ENCODE results near the gene SERINC2. TPM values are rescaled to one million over a fixed set of nuclear protein-coding genes. Genes with fewer than 3 reads are reported as not detected.
"Not testable (repeated sequence)": the region's sequence is repeated elsewhere in the genome, so short reads cannot be mapped to it uniquely, and the experiment has no call there.

SERINC2 gene
- total RNA-seq, 1 experiment from 2014 or later = 67.7 TPM

GRCh38 chr1:31474567-31474966 lies 61.6 kb downstream of the SERINC2 start:
- DNase-seq; H3K27ac Mint-ChIP-seq (ENCODE audit: unreplicated experiment); H3K27me3 Mint-ChIP-seq (ENCODE audit: unreplicated experiment); BruUV-seq (replicated peaks); H3K9me3 Mint-ChIP-seq (ENCODE audit: low read depth, unreplicated experiment); intact Hi-C loops (cut with micrococcal nuclease; ENCODE audit: unreplicated experiment); H3K4me3 Mint-ChIP-seq (ENCODE audit: low read depth, unreplicated experiment); H3K36me3 Mint-ChIP-seq (ENCODE audit: insufficient read depth, unreplicated experiment); CTCF ChIA-PET: not testable (repeated sequence)
- H3K4me1 Mint-ChIP-seq (ENCODE audit: low read depth, unreplicated experiment) = peaks cover 50% of the 10 kb centered on the region

DNA sequence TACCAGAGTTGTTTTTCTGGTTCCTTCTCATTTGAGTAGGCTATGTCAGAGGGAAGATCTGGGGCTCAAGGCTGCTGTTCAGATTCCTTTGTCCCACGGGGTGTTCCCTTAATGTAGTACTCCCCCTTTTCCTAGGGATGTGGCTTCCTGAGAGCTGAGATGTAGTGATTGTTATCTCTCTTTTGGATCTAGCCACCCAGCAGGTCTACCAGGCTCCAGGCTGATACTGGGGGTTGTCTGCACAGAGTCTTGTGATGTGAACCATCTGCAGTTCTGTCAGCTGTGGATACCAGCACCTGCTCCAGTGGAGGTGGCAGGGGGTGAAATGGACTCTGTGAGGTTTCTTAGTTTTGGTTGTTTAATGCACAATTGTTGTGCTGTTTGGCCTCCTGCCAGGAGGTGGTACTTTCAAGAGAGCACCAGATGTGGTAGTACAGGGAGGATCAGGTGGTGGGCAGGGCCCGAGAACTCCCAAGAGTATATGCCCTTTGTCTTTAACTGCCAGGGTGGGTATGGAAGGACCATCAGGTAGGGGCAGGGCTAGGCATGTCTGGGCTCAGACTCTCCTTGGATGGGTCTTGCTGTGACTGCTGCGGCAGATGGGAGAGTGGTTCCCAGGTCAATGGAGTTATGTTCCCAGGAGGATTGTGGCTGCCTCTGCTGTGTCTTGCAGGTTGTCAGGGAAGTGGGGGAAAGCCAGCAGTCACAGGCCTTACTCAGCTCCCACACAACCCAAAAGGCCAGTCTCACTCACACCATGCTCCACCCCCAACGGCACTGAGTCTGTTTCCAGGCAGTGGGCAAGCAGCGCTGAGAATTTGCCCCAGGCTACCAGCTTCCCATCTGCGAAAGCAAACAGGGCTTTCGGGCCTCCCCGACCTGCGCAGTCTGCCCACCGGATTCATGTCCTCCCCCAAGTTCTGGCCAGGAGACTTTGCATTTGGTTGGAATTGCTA lies 64.2 kb downstream of the SERINC2 start:
- Mint-ChIP-seq H3K4me3 (ENCODE audit: low read depth, unreplicated experiment) (no peak overlapping the region), H3K4me1 (ENCODE audit: low read depth, unreplicated experiment) (peaks cover 38% of the 10 kb centered on the region), H3K27ac (ENCODE audit: unreplicated experiment) (peak overlapping the region; percentile 26), H3K36me3 (ENCODE audit: insufficient read depth, unreplicated experiment) (no peaks in the 10 kb centered on the region), H3K27me3 (ENCODE audit: unreplicated experiment) (no peaks in the 10 kb centered on the region), H3K9me3 (ENCODE audit: low read depth, unreplicated experiment) (peaks cover 3% of the 10 kb centered on the region)
- BruUV-seq (replicated peaks) = no TSS peak
- intact Hi-C loops (cut with micrococcal nuclease; ENCODE audit: unreplicated experiment) = no loop called here
- TF ChIP-seq, protein P1, sequence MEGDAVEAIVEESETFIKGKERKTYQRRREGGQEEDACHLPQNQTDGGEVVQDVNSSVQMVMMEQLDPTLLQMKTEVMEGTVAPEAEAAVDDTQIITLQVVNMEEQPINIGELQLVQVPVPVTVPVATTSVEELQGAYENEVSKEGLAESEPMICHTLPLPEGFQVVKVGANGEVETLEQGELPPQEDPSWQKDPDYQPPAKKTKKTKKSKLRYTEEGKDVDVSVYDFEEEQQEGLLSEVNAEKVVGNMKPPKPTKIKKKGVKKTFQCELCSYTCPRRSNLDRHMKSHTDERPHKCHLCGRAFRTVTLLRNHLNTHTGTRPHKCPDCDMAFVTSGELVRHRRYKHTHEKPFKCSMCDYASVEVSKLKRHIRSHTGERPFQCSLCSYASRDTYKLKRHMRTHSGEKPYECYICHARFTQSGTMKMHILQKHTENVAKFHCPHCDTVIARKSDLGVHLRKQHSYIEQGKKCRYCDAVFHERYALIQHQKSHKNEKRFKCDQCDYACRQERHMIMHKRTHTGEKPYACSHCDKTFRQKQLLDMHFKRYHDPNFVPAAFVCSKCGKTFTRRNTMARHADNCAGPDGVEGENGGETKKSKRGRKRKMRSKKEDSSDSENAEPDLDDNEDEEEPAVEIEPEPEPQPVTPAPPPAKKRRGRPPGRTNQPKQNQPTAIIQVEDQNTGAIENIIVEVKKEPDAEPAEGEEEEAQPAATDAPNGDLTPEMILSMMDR (IDR thresholded peaks at IDR 0.05; ENCODE audit: unreplicated experiment) = no peak
- peak; percentile 16 for DNase-seq
- CTCF ChIA-PET = interaction anchor here (0.7 kb wide), 1 partner anchor 21 kb away, joined by 4 read pairs; no protein-coding TSS in a partner anchor

DNA sequence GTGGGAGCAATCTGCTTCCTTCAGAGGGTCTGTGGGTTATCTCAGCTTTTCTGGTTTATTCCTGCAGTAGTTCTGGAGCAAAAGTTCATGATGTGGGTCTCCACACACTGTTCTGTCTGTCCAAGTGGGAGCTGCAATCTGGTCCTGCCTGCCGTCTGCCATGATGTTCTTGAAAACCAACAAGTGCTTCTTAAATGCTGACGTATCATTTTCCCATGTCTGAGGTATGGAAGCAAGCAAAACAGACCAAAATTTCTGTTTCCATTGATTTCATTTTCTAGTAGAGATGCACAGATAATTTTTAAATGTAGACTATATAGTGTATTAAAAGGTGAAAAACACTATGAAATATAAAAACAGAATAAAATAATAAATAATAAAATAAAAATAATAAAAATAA lies 65.2 kb downstream of the SERINC2 start:
- intact Hi-C loops (cut with micrococcal nuclease; ENCODE audit: unreplicated experiment) = no loop called here
- CTCF ChIA-PET = no interaction called here
- TF ChIP-seq, protein P1 (IDR thresholded peaks at IDR 0.05; ENCODE audit: unreplicated experiment) = no peak
- Mint-ChIP-seq H3K27ac (ENCODE audit: unreplicated experiment) (no peak overlapping the region), H3K36me3 (ENCODE audit: insufficient read depth, unreplicated experiment) (peaks cover 7% of the 10 kb centered on the region), H3K4me3 (ENCODE audit: low read depth, unreplicated experiment) (no peak overlapping the region), H3K9me3 (ENCODE audit: low read depth, unreplicated experiment) (peaks cover 3% of the 10 kb centered on the region), H3K4me1 (ENCODE audit: low read depth, unreplicated experiment) (peaks cover 43% of the 10 kb centered on the region), H3K27me3 (ENCODE audit: unreplicated experiment) (no peaks in the 10 kb centered on the region)
- no TSS peak for BruUV-seq (replicated peaks)
- DNase-seq = no peak

- Mint-ChIP-seq H3K9me3 (ENCODE audit: low read depth, unreplicated experiment) (peaks cover 3% of the 10 kb centered on the region), H3K27ac (ENCODE audit: unreplicated experiment) (no peak overlapping the region), H3K4me1 (ENCODE audit: low read depth, unreplicated experiment) (peaks cover 50% of the 10 kb centered on the region), H3K27me3 (ENCODE audit: unreplicated experiment) (no peaks in the 10 kb centered on the region), H3K36me3 (ENCODE audit: insufficient read depth, unreplicated experiment) (peaks cover 12% of the 10 kb centered on the region), H3K4me3 (ENCODE audit: low read depth, unreplicated experiment) (no peak overlapping the region)
- intact Hi-C loops (cut with micrococcal nuclease; ENCODE audit: unreplicated experiment) = no loop called here
- TF ChIP-seq, protein P1 (IDR thresholded peaks at IDR 0.05; ENCODE audit: unreplicated experiment) = no peak
- CTCF ChIA-PET = no interaction called here
- DNase-seq = no peak
- no TSS peak for BruUV-seq (replicated peaks)
Observed at GRCh38 chr1:31479811-31480210, 66.8 kb downstream of the SERINC2 start.

DNA sequence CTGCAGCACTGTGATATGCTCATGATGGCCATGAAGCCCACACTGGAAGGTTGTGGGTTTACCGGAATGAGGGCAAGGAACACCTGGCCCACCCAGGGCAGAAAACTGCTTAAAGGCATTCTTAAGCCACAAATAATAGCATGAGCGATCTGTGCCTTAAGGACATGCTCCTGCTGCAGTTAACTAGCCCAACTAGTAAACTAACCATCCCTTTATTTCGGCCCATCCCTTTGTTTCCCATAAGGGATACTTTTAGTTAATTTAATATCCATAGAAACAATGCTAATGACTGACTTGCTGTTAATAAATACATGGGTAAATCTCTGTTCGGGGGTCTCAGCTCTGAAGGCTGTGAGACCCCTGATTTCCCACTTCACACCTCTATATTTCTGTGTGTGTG lies 67.4 kb downstream of the SERINC2 start:
- peaks cover 12% of the 10 kb centered on the region for H3K36me3 Mint-ChIP-seq (ENCODE audit: insufficient read depth, unreplicated experiment)
- H3K4me3 Mint-ChIP-seq (ENCODE audit: low read depth, unreplicated experiment); intact Hi-C loops (cut with micrococcal nuclease; ENCODE audit: unreplicated experiment); DNase-seq; BruUV-seq (replicated peaks); CTCF ChIA-PET; H3K9me3 Mint-ChIP-seq (ENCODE audit: low read depth, unreplicated experiment); H3K27me3 Mint-ChIP-seq (ENCODE audit: unreplicated experiment); H3K27ac Mint-ChIP-seq (ENCODE audit: unreplicated experiment): not testable (repeated sequence)
- peaks cover 50% of the 10 kb centered on the region for H3K4me1 Mint-ChIP-seq (ENCODE audit: low read depth, unreplicated experiment)
